NCI-H187 (cell line): ENCODE measurements around the gene SKAP1.
"Not testable (repeated sequence)": the region's sequence is repeated elsewhere in the genome, so short reads cannot be mapped to it uniquely, and the experiment has no call there.

Experiments used
- DNase-seq, 2 experiments: peaks; one replicate each; lab custom pipeline; 2025; lab: John Stamatoyannopoulos, UW

SKAP1 gene

GRCh38 chr17:48282303-48282702 is 147.7 kb downstream of the SKAP1 start:
- no peak for DNase-seq

- no peak for DNase-seq
Observed at GRCh38 chr17:48278760-48279491, 151.1 kb downstream of the SKAP1 start.

- DNase-seq, result no peak
Observed at GRCh38 chr17:48276776-48277175, 153.2 kb downstream of the SKAP1 start.

GRCh38 chr17:48270899-48271298 is 159.1 kb downstream of the SKAP1 start:
- no peak for DNase-seq

GRCh38 chr17:48269209-48269608 is 160.8 kb downstream of the SKAP1 start:
- DNase-seq, result no peak

- no peak for DNase-seq
Observed at GRCh38 chr17:48263731-48264035, 166.3 kb downstream of the SKAP1 start.

GRCh38 chr17:48262982-48263730 is 166.9 kb downstream of the SKAP1 start:
- no peak for DNase-seq

GRCh38 chr17:48261297-48261880 is 168.6 kb downstream of the SKAP1 start:
- peak in 1 of 2 experiments; percentile 25 for DNase-seq

- peak in 1 of 2 experiments; percentile 19 for DNase-seq
Observed at GRCh38 chr17:48259694-48260291, 170.2 kb downstream of the SKAP1 start.

GRCh38 chr17:48258331-48258730 is 171.7 kb downstream of the SKAP1 start:
- no peak for DNase-seq

GRCh38 chr17:48255759-48256158 is 174.3 kb downstream of the SKAP1 start:
- DNase-seq, result no peak

- no peak for DNase-seq
Observed at GRCh38 chr17:48254896-48255295, 175.1 kb downstream of the SKAP1 start.

- no peak for DNase-seq
Observed at GRCh38 chr17:48253975-48254374, 176.0 kb downstream of the SKAP1 start.

GRCh38 chr17:48251950-48252349 is 178.1 kb downstream of the SKAP1 start:
- no peak for DNase-seq

GRCh38 chr17:48250949-48251348 is 179.1 kb downstream of the SKAP1 start:
- no peak for DNase-seq

- not testable (repeated sequence) for DNase-seq
Observed at GRCh38 chr17:48250059-48250458, 180.0 kb downstream of the SKAP1 start.

GRCh38 chr17:48247603-48248002 is 182.4 kb downstream of the SKAP1 start:
- no peak for DNase-seq

GRCh38 chr17:48247038-48247437 is 183.0 kb downstream of the SKAP1 start:
- no peak for DNase-seq

- DNase-seq, result no peak
Observed at GRCh38 chr17:48246612-48247011, 183.4 kb downstream of the SKAP1 start.

GRCh38 chr17:48245465-48246033 is 184.5 kb downstream of the SKAP1 start:
- not testable (repeated sequence) for DNase-seq

GRCh38 chr17:48244814-48245213 is 185.2 kb downstream of the SKAP1 start:
- no peak for DNase-seq

GRCh38 chr17:48244121-48244711 is 185.8 kb downstream of the SKAP1 start:
- DNase-seq, result no peak
